Measurements from ENCODE around the gene ICE2. TPM values are rescaled to one million over a fixed set of nuclear protein-coding genes. Genes with fewer than 3 reads are reported as not detected.

Gene ICE2
- total RNA-seq, 3 donors from 2014 or later, result 51.9 to 66.3 (median 61.4) TPM

- peaks cover 18% of the 10 kb centered on the region for H3K4me1 Mint-ChIP-seq (ENCODE audit: low read depth)
- H3K9me3 Mint-ChIP-seq, result no peaks in the 10 kb centered on the region
- DNase-seq (no peak), ATAC-seq (no peak)
- H3K4me3 Mint-ChIP-seq, result no peak overlapping the region
- no peaks in the 10 kb centered on the region for H3K27me3 Mint-ChIP-seq (ENCODE audit: low read depth)
- peaks cover 19% of the 10 kb centered on the region for H3K36me3 Mint-ChIP-seq (ENCODE audit: insufficient read depth)
These were observed 104.7 kb downstream of the ICE2 start for GRCh38 chr15:60374209-60374608.

- DNase-seq (no peak), ATAC-seq (no peak)
- Mint-ChIP-seq H3K36me3 (ENCODE audit: insufficient read depth) (peaks cover 19% of the 10 kb centered on the region), H3K9me3 (no peaks in the 10 kb centered on the region), H3K4me3 (no peak overlapping the region), H3K27me3 (ENCODE audit: low read depth) (no peaks in the 10 kb centered on the region), H3K4me1 (ENCODE audit: low read depth) (peaks cover 19% of the 10 kb centered on the region)
These were observed 105.2 kb downstream of the ICE2 start for GRCh38 chr15:60373745-60374144.

- H3K9me3 Mint-ChIP-seq, result no peaks in the 10 kb centered on the region
- no peaks in the 10 kb centered on the region for H3K27me3 Mint-ChIP-seq (ENCODE audit: low read depth)
These were observed 105.6 kb downstream of the ICE2 start for GRCh38 chr15:60373327-60373726.

GRCh38 chr15:60372756-60373155, 106.2 kb downstream of the ICE2 start:
- Mint-ChIP-seq H3K36me3 (ENCODE audit: insufficient read depth) (peaks cover 19% of the 10 kb centered on the region), H3K27me3 (ENCODE audit: low read depth) (no peaks in the 10 kb centered on the region), H3K4me1 (ENCODE audit: low read depth) (peaks cover 19% of the 10 kb centered on the region), H3K4me3 (no peak overlapping the region), H3K9me3 (no peaks in the 10 kb centered on the region)
- ATAC-seq (no peak), DNase-seq (no peak)

More at GRCh38 chr15:60373327-60373726, 105.6 kb downstream of the ICE2 start:
- Mint-ChIP-seq H3K4me3 (no peak overlapping the region), H3K4me1 (ENCODE audit: low read depth) (peaks cover 19% of the 10 kb centered on the region), H3K36me3 (ENCODE audit: insufficient read depth) (peaks cover 19% of the 10 kb centered on the region)
- DNase-seq (no peak), ATAC-seq (no peak)

- Mint-ChIP-seq H3K27me3 (ENCODE audit: low read depth) (no peaks in the 10 kb centered on the region), H3K4me1 (ENCODE audit: low read depth) (peaks cover 19% of the 10 kb centered on the region), H3K4me3 (no peak overlapping the region), H3K9me3 (no peaks in the 10 kb centered on the region), H3K36me3 (ENCODE audit: insufficient read depth) (peaks cover 18% of the 10 kb centered on the region)
- ATAC-seq (no peak), DNase-seq (no peak)
These were observed 106.7 kb downstream of the ICE2 start for GRCh38 chr15:60372227-60372626.

- Mint-ChIP-seq H3K4me3 (no peak overlapping the region), H3K4me1 (ENCODE audit: low read depth) (peaks cover 19% of the 10 kb centered on the region), H3K36me3 (ENCODE audit: insufficient read depth) (peaks cover 13% of the 10 kb centered on the region), H3K9me3 (no peaks in the 10 kb centered on the region), H3K27me3 (ENCODE audit: low read depth) (no peaks in the 10 kb centered on the region)
- DNase-seq (peak; percentile 14), ATAC-seq (no peak)
These were observed 107.5 kb downstream of the ICE2 start for GRCh38 chr15:60371175-60372051.

GRCh38 chr15:60370869-60371136, 108.1 kb downstream of the ICE2 start:
- Mint-ChIP-seq H3K27me3 (ENCODE audit: low read depth) (no peaks in the 10 kb centered on the region), H3K36me3 (ENCODE audit: insufficient read depth) (peaks cover 7% of the 10 kb centered on the region), H3K4me3 (no peak overlapping the region), H3K9me3 (no peaks in the 10 kb centered on the region), H3K4me1 (ENCODE audit: low read depth) (peaks cover 19% of the 10 kb centered on the region)
- no peak for ATAC-seq
- DNase-seq, result no peak

- Mint-ChIP-seq H3K36me3 (ENCODE audit: insufficient read depth) (peaks cover 6% of the 10 kb centered on the region), H3K27me3 (ENCODE audit: low read depth) (no peaks in the 10 kb centered on the region), H3K4me1 (ENCODE audit: low read depth) (peaks cover 19% of the 10 kb centered on the region), H3K4me3 (no peak overlapping the region), H3K9me3 (no peaks in the 10 kb centered on the region)
- DNase-seq (no peak), ATAC-seq (no peak)
These were observed 108.7 kb downstream of the ICE2 start for GRCh38 chr15:60370105-60370868.

- H3K27me3 Mint-ChIP-seq (ENCODE audit: low read depth), result no peaks in the 10 kb centered on the region
- H3K4me3 Mint-ChIP-seq, result no peak overlapping the region
- peaks cover 6% of the 10 kb centered on the region for H3K36me3 Mint-ChIP-seq (ENCODE audit: insufficient read depth)
- H3K4me1 Mint-ChIP-seq (ENCODE audit: low read depth), result peaks cover 19% of the 10 kb centered on the region
- H3K9me3 Mint-ChIP-seq, result no peaks in the 10 kb centered on the region
- DNase-seq (no peak), ATAC-seq (no peak)
These were observed 109.2 kb downstream of the ICE2 start for GRCh38 chr15:60369696-60370095.

Other genes starting within 250 kb of the ICE2 start
- gene ANXA2, start 81.2 kb downstream of the ICE2 start, total RNA-seq, result 100 to 1,000 TPM in 1 of 3 donors, 10 to 100 TPM in 2; 60.6 to 104 (median 75.1) TPM

Data from activated T-cell treated with anti-CD3 and anti-CD28 coated beads, Interleukin-2, amount 50 U/mL, for 4 hours (primary cell).